ENCODE data around the gene MRPL47. TPM values are rescaled to one million over a fixed set of nuclear protein-coding genes. Genes with fewer than 3 reads are reported as not detected.
A peak's percentile ranks its signal among the peaks of the same experiment; 100 is the strongest.

Gene MRPL47
- total and polyA plus RNA-seq, 10 of the 15 experiments (the other 5 are each of a cell fraction or from before 2014, with no cell fraction given) = 40.6 to 237 (median 73.9) TPM

GRCh38 chr3:179606534-179607085 is 2.2 kb upstream of the MRPL47 start (continued):
- TF ChIP-seq NBN (IDR thresholded peaks at IDR 0.05) = 0 out of 2 replicates have a peak, but pooled peaks have one; percentile 29
- TF ChIP-seq NFYB (IDR thresholded peaks at IDR 0.05; ENCODE audit: insufficient read depth, low read depth, low read length) = no peak
- no peak for TF ChIP-seq KAT2A (conservative IDR thresholded peaks at IDR 0.05; ENCODE audit: control insufficient read depth, low read depth, low read length)

- H3K4me1 ChIP-seq (ENCODE audit: control insufficient read depth, insufficient read depth, low read length) = peaks cover 16% of the 10 kb centered on the region
- RAD21 ChIA-PET (ENCODE audit: unreplicated experiment) = no interaction called here
- peak overlapping the region; percentile 78 for H3K4me3 ChIP-seq
- no TSS peak for BruUV-seq (replicated peaks)
- intact Hi-C loops (cut with micrococcal nuclease; ENCODE audit: unreplicated experiment) = loop anchor here (2.0 to 5.0 kb wide), 2 partner anchors 49 to 257 kb away; partner anchors contain the start of genes MFN1 and USP13
- 0% methylated on average over 3 of the region's 3 CpGs for WGBS (ENCODE audit: insufficient coverage, insufficient replicate concordance, low lambda C conversion rate, missing lambda C conversion rate)
- ATAC-seq = no peak
- H2AFZ ChIP-seq (ENCODE audit: control insufficient read depth, low read depth, low read length) = peak overlapping the region; percentile 97
- CTCF ChIA-PET = no interaction called here
- TF ChIP-seq IRF3 (IDR thresholded peaks at IDR 0.05) (no peak), BCL11A (IDR thresholded peaks at IDR 0.05; ENCODE audit: low read depth, low read length) (no peak), GATAD2B (conservative IDR thresholded peaks at IDR 0.05; ENCODE audit: low read depth) (no peak), E2F8 (IDR thresholded peaks at IDR 0.05; ENCODE audit: low read depth, partially characterized antibody) (no peak), EED (IDR thresholded peaks at IDR 0.05; ENCODE audit: low read depth) (no peak)
- no peak for FAIRE-seq
- peak overlapping the region; percentile 90 for H3K9ac ChIP-seq (ENCODE audit: control insufficient read depth, insufficient read depth, low read length)
- H3K27ac ChIP-seq (ENCODE audit: control insufficient read depth, insufficient read depth) = peak overlapping the region; percentile 69
- in situ Hi-C loops (cut with MboI) = no loop called here
- peaks cover 52% of the 10 kb centered on the region for H3K79me2 ChIP-seq (ENCODE audit: control insufficient read depth, insufficient read depth, low read length)
- POLR2A ChIA-PET = interaction anchor here (0.6 to 1.8 kb wide), 5 partner anchors 9 to 257 kb away, joined by 3 to 6 read pairs (median 3); partner anchors contain the start of genes MFN1 and USP13
- peaks cover 4 to 17% of the 10 kb centered on the region in 2 experiments; a peak in 3 of 4 replicates for H3K36me3 ChIP-seq (ENCODE audit: control insufficient read depth in 2 of 2, insufficient read depth in 2 of 2, low read length in 1 of 2)
- no peak for DNase-seq (ENCODE audit: low read depth, low spot score)
- SMC1A ChIA-PET (ENCODE audit: uncharacterized antibody, unreplicated experiment) = interaction anchor here (1.4 to 1.5 kb wide), 2 partner anchors 34 to 41 kb away, joined by 3 to 4 read pairs; partner anchors contain the start of gene ACTL6A
- H3K4me2 ChIP-seq (ENCODE audit: control insufficient read depth, insufficient read depth) = peak overlapping the region; percentile 49
- no peaks in the 10 kb centered on the region for H4K20me1 ChIP-seq (ENCODE audit: control insufficient read depth, insufficient read depth)
- no peaks in the 10 kb centered on the region for H3K9me3 ChIP-seq (replicated peaks; ENCODE audit: control insufficient read depth, insufficient read depth, low read length)
- H3K27me3 ChIP-seq (replicated peaks in 1 of 2; ENCODE audit: control insufficient read depth in 2 of 2, insufficient read depth in 2 of 2, low read length in 1 of 2) = no peaks in the 10 kb centered on the region
Measured at GRCh38 chr3:179603831-179604230, 607 bp downstream of the MRPL47 start.

All from GM12878 (cell line).